Type B pancreatic cell (in vitro differentiated cells): ENCODE results near the gene CPO. TPM values are rescaled to one million over a fixed set of nuclear protein-coding genes. Genes with fewer than 3 reads are reported as not detected.

ENCODE experiments used
- DNase-seq: peaks from one replicate; pipeline ENCODE4 v3.0.0; 2021; ENCODE audit warnings: mixed read lengths; ENCODE audit not compliant: unreplicated experiment; ENCODE audit errors: extremely low spot score
- H3K27ac Mint-ChIP-seq: 2 replicates; pipeline ENCODE4 v1.8.0; 2021; ENCODE audit warnings: mild to moderate bottlenecking, mixed read lengths
- H3K27me3 Mint-ChIP-seq: 2 replicates; pipeline ENCODE4 v1.8.0; 2021; ENCODE audit warnings: mixed read lengths
- H3K36me3 Mint-ChIP-seq: 2 replicates; pipeline ENCODE4 v1.8.0; 2021; ENCODE audit warnings: mixed read lengths
- H3K4me1 Mint-ChIP-seq: one replicate; pipeline ENCODE4 v1.8.0; 2021; ENCODE audit warnings: mixed read lengths; ENCODE audit not compliant: unreplicated experiment
- H3K4me3 Mint-ChIP-seq: 2 replicates; pipeline ENCODE4 v1.8.0; 2021; ENCODE audit warnings: mild to moderate bottlenecking, mixed read lengths
- H3K9me3 Mint-ChIP-seq: 2 replicates; pipeline ENCODE4 v1.8.0; 2021; ENCODE audit warnings: mixed read lengths
- CTCF ChIP-seq: fragments of 200-600 bp; sonication (generic); conservative IDR thresholded peaks from 2 replicates; pipeline ENCODE4 v1.5.0; 2021; ENCODE audit warnings: antibody characterized with exemption, mild to moderate bottlenecking
- total RNA-seq: library from RNA; stranded (reverse); gene quantifications from 2 replicates; pipeline ENCODE4 v1.2.1, GENCODE V29; 2021; ENCODE audit warnings: low replicate concordance

The CPO gene
- total RNA-seq, 1 donor from 2014 or later = 0.51 TPM

- no peak for TF ChIP-seq CTCF
- no peaks in the 10 kb centered on the region for H3K4me1 Mint-ChIP-seq
- H3K36me3 Mint-ChIP-seq = no peaks in the 10 kb centered on the region
- no peaks in the 10 kb centered on the region for H3K27me3 Mint-ChIP-seq
- no peaks in the 10 kb centered on the region for H3K9me3 Mint-ChIP-seq
- H3K27ac Mint-ChIP-seq = no peak overlapping the region
- DNase-seq = no peak
- no peak overlapping the region for H3K4me3 Mint-ChIP-seq
Observed at GRCh38 chr2:206920310-206920709, 19.0 kb upstream of the CPO start.

GRCh38 chr2:206920951-206921350 lies 18.4 kb upstream of the CPO start:
- no peak for DNase-seq
- no peak overlapping the region for H3K27ac Mint-ChIP-seq
- no peak for TF ChIP-seq CTCF
- no peaks in the 10 kb centered on the region for H3K27me3 Mint-ChIP-seq
- no peaks in the 10 kb centered on the region for H3K9me3 Mint-ChIP-seq
- no peaks in the 10 kb centered on the region for H3K4me1 Mint-ChIP-seq
- no peak overlapping the region for H3K4me3 Mint-ChIP-seq
- H3K36me3 Mint-ChIP-seq = no peaks in the 10 kb centered on the region

- DNase-seq = no peak
- TF ChIP-seq CTCF = no peak
- Mint-ChIP-seq H3K9me3 (no peaks in the 10 kb centered on the region), H3K27me3 (no peaks in the 10 kb centered on the region), H3K27ac (no peak overlapping the region), H3K4me3 (no peak overlapping the region), H3K36me3 (no peaks in the 10 kb centered on the region), H3K4me1 (no peaks in the 10 kb centered on the region)
Observed at GRCh38 chr2:206921529-206921928, 17.8 kb upstream of the CPO start.

GRCh38 chr2:206935991-206936842 lies 3.1 kb upstream of the CPO start:
- Mint-ChIP-seq H3K4me3 (no peak overlapping the region), H3K36me3 (no peaks in the 10 kb centered on the region), H3K27me3 (no peaks in the 10 kb centered on the region), H3K9me3 (no peaks in the 10 kb centered on the region), H3K4me1 (no peaks in the 10 kb centered on the region), H3K27ac (no peak overlapping the region)
- no peak for TF ChIP-seq CTCF
- DNase-seq = no peak

- no peaks in the 10 kb centered on the region for H3K36me3 Mint-ChIP-seq
- H3K4me1 Mint-ChIP-seq = no peaks in the 10 kb centered on the region
Observed at GRCh38 chr2:206936843-206937230, 2.5 kb upstream of the CPO start.

More at GRCh38 chr2:206936843-206937230, 2.5 kb upstream of the CPO start:
- Mint-ChIP-seq H3K9me3 (no peaks in the 10 kb centered on the region), H3K27ac (no peak overlapping the region), H3K4me3 (no peak overlapping the region), H3K27me3 (no peaks in the 10 kb centered on the region)
- DNase-seq = no peak
- no peak for TF ChIP-seq CTCF
